Gastroesophageal sphincter (tissue), 3 donors: ENCODE results near the gene PGAP2.

Source experiments
- EP300 ChIP-seq: sonication (generic); formaldehyde crosslinking; IDR thresholded peaks from one replicate; pipeline ENCODE4 v1.6.1; 2017; ENCODE audit warnings: antibody characterized with exemption, mild to moderate bottlenecking
- POLR2A ChIP-seq, 2 donors: fragments of 450-650 bp; IDR thresholded peaks; one replicate each; pipeline ENCODE4 v1.6.1; 2017; ENCODE audit warnings: antibody characterized with exemption in 2 of 2, mild to moderate bottlenecking in 2 of 2, moderate library complexity in 1 of 2
- POLR2AphosphoS5 ChIP-seq: sonication (generic); formaldehyde crosslinking; IDR thresholded peaks from one replicate; pipeline ENCODE4 v1.6.1; 2017; ENCODE audit warnings: antibody characterized with exemption
- TF ChIP-seq, protein P1 (sequence below), 4 experiments: fragments of 200-600 bp in 2 of 4; fragments of 450-650 bp in 2 of 4; sonication (generic) in 1 of 4; IDR thresholded peaks; one replicate each; pipeline ENCODE4 v1.5.1; 2017 to 2019; ENCODE audit warnings: antibody characterized with exemption in 4 of 4, mild to moderate bottlenecking in 2 of 4, moderate library complexity in 2 of 4

GRCh38 chr11:3830088-3830487, 21.7 kb downstream of the PGAP2 start:
- no peak for TF ChIP-seq POLR2A (IDR thresholded peaks at IDR 0.05)
- TF ChIP-seq, protein P1, sequence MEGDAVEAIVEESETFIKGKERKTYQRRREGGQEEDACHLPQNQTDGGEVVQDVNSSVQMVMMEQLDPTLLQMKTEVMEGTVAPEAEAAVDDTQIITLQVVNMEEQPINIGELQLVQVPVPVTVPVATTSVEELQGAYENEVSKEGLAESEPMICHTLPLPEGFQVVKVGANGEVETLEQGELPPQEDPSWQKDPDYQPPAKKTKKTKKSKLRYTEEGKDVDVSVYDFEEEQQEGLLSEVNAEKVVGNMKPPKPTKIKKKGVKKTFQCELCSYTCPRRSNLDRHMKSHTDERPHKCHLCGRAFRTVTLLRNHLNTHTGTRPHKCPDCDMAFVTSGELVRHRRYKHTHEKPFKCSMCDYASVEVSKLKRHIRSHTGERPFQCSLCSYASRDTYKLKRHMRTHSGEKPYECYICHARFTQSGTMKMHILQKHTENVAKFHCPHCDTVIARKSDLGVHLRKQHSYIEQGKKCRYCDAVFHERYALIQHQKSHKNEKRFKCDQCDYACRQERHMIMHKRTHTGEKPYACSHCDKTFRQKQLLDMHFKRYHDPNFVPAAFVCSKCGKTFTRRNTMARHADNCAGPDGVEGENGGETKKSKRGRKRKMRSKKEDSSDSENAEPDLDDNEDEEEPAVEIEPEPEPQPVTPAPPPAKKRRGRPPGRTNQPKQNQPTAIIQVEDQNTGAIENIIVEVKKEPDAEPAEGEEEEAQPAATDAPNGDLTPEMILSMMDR (IDR thresholded peaks at IDR 0.05) = no peak
- TF ChIP-seq EP300 = no peak
- TF ChIP-seq POLR2AphosphoS5 = no peak
